ENCODE data around the gene ANKLE2.

GRCh38 chr12:132804426-132804861 is 42.8 kb upstream of the ANKLE2 start:
- TF ChIP-seq CTCF (IDR thresholded peaks at IDR 0.05; ENCODE audit: low read depth, low read length) = no peak
- no peak for TF ChIP-seq EZH2phosphoT487 (IDR thresholded peaks at IDR 0.05; ENCODE audit: low read depth)

Data from OCI-LY3 (cell line).